HG03135 (cell line): ENCODE results near the gene EFCAB9.

Experiments
- ATAC-seq: cut with Tn5 transposase; IDR thresholded peaks from one replicate; pipeline ENCODE4 v1.9.1; 2021; ENCODE audit warnings: mild to moderate bottlenecking, moderate library complexity; ENCODE audit not compliant: unreplicated experiment

EFCAB9 gene

DNA sequence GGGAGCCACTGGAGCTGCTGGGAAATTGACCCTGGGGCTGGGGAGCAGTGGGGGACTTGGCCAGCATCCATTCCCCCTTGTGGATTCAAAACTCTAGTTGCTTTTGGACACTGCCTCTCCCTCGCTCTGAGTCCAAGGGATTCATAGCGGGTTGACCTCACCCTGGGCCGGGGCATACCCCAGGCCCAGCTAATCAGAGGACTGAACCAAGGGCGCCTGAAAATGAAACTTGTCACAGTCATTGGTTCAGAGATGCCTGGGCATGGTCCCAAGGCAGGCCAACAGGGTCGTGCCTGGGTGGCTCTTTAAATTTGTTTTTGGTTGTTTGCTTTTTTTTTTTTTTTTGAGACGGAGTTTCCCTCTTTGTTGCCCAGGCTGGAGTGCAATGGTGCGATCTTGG lies 28.5 kb upstream of the EFCAB9 start:
- no peak for ATAC-seq

DNA sequence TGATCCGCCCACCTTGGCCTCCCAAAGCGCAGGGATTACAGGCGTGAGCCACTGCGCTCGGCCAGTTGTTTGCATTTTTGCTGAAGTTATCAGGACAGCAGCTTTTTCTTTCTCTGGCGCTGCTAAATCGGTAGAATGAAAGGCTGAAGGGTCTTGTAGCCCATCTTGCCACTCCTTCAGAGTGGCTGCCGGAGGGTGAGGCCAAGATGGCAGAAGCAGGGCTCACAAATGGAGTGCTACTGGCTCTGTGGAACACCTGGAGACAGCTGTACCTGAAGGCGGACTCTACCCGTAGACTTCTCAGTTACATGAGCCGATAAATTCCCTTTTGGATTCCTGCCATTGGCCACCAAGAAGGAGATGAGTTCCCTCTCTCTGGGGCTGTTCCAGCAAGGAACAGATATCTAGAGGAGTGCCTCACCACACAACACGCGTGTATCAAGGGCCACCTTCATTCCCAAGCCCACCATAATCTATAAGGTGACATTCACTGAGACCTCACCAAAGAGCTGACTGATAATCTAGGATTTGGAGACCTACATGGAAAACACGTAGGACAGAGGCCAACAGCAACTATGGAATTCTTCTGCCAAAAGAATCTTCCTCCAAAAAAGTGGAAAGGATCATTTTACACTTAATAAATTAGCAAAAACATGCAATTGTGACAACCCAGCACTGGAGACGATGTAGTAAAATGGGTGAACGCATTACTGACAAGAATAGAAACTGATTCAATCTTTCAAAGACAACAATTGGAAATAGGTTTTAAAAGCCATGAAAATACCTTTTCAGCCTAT lies 27.7 kb upstream of the EFCAB9 start:
- no peak for ATAC-seq

DNA sequence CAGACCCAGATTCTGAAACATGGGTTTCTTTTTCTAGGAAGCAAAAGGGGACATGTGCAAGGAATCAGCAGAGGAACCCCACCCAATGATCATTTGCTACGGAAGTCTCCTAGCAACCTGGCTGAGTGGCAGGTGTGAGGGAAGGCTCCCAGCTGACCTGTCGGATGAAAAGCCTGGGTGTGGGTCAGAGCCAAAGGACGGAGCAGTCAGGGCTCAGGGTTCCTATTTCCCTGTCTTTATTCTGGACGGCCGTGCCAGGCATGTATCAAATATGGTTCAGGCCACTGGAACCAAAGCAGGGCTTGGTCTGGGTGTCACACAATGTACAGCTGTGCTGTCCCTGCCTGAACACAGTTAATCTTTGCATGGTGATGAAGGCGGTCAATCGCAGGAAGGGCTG lies 26.1 kb upstream of the EFCAB9 start:
- no peak for ATAC-seq

DNA sequence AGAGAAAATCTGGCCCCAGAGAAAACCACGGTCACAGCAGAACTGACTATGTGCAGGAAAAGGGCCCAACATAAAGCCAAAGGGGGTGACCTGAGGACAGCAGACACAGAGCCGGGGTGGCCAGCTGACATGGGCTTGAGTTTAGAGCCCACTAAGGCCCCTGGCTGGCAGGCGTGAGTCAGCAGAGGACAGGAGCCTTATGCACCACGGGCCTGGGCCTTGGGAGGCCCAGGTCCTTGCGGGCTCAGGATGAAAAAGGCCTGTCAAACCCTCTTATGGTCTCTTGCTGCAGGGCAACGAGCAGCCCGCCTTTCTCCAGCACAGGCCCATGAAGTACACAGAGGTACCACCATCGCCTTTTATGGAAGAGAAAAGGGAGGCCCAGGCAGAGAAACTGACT lies 25.7 kb upstream of the EFCAB9 start:
- no peak for ATAC-seq

DNA sequence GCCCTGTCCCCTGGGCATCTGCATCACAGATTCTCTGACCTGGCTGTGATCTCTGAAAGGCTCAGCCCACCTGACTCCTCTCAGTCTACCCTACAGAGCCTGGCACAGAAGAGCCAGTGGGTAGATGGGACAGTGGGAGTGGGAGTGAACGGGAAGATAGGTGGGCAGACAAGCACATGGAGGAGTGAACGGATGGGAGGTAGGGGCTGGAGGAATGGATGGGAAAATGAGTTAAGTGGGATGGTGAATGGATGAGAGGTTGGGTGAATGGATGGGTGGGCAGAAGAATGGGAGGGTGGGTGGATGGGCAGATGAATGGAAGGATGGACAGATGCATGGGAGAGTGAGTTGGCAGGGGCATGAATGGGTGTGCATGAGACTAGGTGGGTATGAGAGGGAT lies 24.8 kb upstream of the EFCAB9 start:
- ATAC-seq, result no peak

DNA sequence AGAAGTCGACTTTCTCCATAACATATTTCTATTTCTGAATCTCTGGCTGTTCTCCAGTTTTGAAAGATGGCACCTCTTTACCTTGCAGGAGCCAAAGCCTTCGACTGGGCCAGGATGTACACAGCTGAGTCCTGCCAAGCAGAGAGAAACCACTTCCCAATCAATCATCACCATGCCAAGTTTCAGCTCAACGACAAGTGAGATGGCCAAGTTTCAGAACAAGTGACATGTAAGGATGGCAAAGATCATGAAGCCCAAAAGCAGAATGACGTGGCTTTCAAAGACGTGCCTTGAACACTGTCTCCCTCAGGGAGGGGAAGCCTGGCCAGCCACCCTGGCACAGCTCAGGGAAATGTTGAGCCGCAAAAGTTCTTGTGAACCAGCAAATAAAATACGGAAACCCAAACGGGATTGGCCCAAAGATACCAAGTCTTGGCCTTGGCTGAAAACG lies 23.7 kb upstream of the EFCAB9 start:
- ATAC-seq, result no peak

DNA sequence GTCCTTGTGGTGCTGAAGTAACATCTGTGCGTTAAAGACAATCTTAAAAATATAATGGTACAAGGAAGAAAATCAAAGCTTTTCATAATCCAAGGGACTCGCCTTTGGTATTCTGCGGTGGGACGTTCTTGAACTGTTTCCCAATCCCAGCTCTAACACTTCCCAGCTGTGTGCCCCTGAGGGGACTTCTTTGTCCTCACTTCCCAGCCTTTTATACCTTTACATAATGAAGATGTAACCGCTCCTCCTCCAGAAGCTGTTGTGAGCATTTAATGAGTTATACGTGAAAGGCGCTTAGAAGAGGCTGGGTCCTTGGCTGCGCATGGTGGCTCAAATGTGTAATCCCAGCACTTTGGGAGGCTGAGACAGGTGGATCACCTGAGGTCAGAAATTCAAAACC lies 22.9 kb upstream of the EFCAB9 start:
- ATAC-seq, result no peak

DNA sequence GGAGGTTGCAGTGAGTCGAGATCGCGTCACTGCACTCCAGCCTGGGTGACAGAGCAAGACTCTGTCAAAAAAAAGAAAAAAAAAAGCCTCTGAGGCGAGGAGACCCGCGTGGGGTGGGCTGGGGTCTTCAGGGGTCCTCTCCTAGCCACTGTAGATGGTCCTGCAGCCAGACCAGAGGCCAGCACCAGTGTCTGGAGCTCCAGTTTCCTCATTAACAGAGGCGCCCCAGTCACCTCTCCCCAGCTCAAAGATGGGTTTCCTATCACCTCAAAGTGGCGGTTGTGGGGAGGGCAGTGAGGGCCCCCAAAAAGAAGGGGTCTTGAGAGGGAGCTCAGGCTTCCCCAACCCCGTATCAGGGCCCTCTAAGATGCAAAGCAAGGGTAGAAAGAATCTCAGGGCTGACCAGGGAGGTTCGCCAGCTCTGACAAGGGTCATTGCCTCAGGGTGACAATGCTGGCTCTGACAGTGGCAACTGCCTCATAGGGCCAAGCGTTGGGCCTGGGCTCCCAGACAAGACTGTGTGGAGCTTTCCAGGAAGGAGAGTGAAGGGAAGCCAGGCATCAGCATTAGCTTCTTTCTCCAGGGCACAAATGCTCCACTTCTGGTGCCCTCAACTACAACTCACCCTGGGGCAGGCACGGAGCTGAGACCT lies 20.9 kb upstream of the EFCAB9 start:
- ATAC-seq, result no peak

DNA sequence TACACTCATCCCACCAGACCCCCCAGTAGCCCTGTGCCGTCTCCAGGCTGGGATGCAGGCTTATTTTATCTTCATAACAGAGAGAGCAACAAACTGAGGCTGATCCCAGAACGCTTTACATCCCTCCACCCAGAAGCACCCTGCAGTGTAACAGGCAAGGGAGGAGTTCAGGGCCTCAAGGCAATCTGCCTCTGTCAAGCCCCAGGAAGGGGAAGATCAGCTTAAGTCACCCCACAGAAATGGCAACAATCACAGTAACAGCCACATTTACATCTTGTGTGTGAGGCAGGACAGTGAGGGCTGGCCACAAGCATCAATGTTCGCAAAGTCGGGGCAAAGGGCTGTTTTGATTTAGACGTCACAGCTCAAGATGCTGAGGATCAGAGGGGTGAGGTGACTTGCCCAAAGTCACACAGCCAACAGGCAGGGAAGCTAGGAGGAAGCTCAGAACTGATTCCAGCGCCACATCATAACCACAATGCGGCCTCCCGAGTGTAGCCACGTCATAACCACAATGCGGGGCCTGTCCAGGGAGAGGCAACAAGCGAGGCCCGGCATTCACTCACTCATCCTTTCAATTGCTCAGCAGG lies 20.3 kb upstream of the EFCAB9 start:
- no peak for ATAC-seq

DNA sequence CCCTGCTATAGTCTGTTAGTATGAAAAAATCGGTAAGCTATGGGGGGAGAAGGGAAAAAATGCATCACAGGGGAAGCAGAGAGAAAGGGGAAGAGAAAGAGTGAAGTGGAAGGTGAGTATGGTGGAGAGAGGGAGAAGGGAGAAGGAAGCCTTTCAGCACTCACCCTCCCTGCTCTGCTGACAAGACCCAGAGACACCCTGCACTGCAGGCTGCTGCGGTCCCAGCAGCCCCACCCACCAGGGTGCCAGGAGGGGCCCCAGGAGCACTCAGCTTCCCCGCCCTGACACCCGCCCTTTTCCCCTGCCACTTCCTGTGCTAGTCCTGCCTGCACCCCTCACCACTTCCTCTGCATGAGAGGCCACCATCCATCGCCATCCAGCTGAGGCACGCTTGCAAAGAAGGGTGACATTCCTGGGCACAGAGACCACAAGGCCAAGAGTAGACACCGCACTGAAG lies 18.7 kb upstream of the EFCAB9 start:
- no peak for ATAC-seq

DNA sequence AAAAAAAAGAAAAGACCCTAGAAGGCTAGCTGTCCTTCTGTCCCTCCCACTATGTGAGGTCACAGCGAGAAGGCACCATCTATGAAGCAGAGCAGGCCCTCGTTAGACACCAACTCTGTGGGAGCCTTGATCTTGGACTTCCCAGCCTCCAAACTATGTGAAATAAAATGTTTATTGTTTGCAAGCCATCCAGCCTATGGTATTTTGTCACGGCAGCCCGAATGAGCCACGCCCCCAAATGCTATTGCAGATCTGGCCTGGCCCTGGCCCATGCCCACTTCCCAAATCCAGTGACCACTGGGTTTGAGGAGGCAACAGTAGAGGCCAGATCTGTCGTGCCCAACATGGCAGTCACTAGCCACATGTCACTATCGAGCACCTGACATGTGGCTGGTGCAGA lies 16.8 kb upstream of the EFCAB9 start:
- ATAC-seq, result no peak

DNA sequence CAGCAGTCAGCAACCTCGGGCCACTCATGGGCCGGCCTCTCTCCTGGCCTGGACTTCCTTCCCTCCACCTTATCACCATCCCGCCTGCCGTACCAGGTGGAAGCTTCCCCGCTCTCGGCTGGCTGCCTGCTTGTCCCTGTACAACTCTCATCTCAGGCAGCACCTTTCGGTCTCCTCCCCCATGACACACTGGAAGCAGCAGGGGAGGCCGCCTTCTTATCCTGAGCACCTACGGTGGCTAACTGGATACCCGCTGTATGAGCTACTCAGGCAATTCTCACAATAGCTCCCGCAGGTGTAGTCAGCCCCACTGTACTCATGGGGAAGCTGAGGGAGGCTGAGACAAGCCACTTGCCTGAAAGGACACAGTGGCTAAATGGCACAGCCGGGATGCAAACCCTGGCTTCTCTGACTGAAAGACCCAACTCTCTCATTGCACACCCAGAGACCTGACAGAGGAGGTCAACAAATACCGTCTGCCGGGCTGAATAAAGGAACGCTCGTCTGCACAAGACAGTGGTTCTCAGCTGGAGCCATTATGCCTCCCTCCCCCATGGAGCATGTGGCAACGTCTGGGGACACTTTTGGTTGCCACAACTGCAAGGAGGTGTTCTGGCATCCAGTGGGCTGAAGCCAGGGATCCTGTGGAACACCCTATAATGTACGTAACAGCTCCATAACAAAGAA lies 15.5 kb upstream of the EFCAB9 start:
- no peak for ATAC-seq

DNA sequence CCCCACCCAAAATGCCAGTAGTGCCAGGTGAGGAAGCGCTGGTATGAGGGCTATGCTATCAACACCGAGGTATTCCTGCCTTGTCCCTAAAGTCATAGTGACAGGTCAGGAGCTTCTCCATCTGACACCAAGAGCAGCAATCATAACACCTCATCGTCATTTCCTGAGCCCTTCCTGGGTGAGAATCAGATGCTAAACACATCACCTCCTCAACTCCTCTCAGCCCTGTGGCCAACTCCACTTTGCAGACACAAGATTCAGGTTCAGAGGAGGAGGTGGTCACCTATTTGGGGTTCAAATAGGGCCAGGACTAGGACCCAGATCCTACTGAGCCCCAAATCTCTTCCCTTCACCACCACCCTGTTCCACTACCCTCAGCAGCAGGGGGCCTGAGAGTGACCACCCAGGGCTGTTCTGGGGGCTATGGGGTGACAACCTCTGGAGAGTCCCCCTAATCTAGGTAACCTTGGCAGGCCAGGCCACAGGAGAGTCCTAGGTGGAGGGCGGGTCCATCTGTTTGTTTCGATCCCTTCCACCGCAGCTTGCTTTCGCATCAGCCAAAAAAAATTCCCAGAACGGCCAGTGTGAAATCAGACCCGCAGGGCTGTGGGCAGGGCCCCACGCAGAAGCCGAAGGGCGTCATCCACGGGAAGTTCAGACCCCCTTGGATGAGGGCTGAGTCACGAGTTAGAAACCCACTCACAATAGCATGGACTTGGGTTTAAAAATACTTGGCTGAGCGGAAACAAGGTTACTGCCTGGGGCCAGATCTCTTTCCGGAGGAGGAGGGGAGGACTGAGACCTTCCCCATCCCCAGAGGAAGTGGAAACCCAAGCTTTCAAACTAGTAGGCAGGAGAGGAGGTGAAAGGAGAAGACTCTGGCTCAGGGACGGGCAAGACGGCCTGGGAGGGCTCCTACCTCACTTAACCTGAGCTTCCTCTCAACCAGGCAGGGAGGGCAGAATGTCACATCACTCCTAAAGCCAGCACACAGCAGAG lies 14.7 kb upstream of the EFCAB9 start:
- ATAC-seq, result no peak

DNA sequence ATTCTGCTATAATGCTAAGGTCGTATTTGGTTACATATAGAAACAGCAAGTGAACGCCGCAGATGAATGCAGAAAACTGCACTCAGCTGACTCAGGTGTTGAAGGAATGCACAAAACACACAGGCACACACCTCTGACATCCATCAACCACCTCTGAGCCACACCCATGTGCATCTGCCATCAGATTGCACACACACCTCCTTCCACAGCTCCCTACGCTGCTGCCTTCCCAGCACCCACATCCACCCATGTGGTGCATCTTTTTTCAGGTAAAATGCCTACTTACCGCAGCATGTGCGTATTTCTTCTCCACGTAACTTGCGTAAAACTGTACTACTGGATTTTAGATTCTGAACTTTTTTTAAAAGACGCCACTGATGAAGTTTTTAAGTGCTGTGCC lies 13.0 kb upstream of the EFCAB9 start:
- no peak for ATAC-seq

DNA sequence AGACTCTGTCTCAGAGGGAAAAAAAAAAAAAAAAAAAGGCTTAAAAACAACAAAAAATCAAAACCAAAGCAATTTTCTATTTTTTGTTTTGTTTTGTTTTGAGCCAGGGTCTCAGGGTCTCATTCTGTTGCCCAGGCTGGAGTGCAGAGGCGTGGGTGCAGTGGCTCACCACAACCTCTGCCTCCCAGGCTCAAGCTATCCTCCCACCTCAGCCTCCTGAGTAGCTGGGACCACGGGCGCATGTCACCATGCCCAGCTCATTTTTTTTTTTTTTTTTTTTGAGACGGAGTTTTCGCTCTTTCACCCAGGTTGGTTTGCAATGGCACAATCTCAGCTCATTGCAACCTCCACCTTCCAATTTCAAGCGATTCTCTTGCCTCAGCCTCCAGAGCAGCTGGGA lies 11.7 kb upstream of the EFCAB9 start:
- ATAC-seq, result no peak

DNA sequence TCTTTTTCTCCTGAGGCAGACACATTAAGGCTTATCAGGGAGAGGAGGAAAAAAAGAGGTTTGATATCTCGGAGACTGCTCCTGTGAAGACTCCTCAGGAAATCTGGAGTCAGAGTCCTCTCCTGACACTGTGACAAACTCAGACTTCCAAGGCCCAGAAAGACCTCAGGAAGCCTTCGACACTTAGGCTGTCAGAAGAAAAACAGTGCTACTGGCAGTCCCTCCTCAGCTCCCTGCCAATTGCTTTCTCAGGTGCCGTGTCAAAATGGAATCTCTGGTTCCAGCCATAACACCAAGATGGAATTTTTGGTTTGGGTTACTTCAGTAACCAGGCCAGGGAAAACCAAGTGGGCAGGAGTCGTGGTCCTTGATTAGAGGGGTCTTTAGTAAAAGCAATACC lies 10.1 kb upstream of the EFCAB9 start:
- no peak for ATAC-seq

DNA sequence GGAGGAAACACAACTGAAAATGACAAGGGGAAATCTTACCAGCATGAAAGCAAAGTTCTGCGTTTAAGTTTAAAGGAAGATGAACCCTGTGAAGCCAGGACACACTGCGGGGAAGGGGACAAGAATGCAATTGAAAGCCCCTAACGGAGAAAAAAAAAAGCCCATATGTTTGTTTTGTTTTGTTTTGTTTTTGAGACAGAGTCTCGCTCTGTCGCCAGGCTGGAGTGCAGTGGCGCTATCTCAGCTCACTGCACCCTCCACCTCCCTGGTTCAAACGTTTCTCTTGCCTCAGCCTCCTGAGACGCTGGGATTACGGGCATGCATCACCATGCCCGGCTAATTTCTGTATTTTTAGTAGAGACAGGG lies 8.9 kb upstream of the EFCAB9 start:
- no peak for ATAC-seq

DNA sequence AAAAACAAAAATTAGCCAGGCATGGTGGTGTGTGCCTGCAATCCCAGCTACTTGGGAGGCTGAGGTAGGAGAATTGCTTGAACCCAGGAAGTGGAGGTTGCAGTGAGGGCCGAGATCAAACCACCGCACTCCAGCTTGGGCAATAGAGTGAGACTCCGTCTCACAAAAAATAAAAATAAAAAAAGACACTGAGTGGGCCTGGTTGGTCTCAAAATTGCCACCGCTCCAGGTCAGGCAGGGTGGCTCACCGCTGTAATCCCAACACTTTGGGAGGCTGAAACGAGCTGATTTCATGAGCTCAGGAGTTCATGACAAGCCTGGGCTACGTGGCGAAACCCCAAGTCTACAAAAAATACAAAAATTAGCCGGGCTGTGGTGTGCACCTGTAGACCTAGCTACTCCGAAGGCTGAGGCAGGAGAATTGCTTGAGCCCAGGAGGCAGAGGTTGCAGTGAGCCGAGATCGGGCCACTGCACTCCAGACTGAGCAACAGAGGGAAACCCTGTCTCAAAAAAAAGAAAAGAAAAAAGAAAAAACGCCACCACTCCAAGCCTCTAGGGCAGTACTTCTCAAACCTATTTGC lies 7.8 kb upstream of the EFCAB9 start:
- no peak for ATAC-seq

DNA sequence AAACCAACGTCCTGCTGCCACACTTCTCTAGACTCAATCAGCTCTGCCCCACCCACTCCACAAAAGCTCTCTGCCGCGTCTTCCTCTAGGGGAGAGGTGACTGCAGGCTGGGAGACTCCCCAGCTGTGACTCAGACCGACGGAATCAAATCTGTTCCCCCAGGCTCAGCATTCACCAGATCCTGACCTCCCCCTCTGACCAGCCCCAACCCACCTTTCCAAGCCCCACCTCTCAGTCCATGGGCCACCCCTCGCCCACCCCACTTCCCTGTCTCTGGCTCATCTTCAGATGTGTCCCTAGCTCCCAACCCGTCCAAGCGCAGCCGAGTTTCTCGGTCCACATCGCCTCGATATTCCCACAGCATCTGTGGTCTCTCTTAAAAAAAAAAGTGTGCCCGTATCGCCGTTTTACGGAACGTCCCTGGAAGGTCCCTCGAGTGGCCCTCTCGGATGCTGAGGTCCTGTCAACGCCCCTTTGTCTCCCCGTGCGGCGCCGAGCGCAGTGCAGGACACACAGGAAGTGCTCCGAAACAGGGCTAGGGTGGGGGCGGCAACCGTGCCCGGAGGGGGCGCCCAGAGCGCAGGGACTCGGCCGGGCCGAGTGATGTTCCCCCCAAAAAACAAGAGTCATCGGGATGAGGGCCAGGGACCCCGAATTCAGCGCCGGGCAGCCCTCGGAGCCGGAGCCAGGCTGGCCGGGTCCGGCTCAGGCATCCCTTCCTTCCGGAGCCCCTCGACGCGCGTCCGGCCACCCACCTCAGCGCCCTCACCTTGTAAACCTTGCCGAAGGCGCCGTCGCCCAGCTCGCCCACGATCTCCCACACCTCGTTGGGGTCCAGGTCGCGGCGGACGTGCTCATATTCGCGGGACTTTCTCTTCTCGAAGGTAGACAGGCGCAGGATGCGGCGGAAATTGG lies 6.6 kb upstream of the EFCAB9 start:
- peak; percentile 14 for ATAC-seq
